H9 (cell line): Measurements from ENCODE around the gene PSMA4. TPM values are rescaled to one million over a fixed set of nuclear protein-coding genes. Genes with fewer than 3 reads are reported as not detected.

Experiments
- DNase-seq: peaks from one replicate; pipeline ENCODE4 v3.0.0-alpha.2; 2017
- H2AFZ ChIP-seq: one replicate; pipeline ENCODE4 v1.6.1; 2013; ENCODE audit warnings: mild to moderate bottlenecking, low read length, control low read depth, moderate library complexity
- H2AK5ac ChIP-seq: 2 replicates; pipeline ENCODE4 v1.6.1; 2013; ENCODE audit warnings: low read length, control low read depth, mixed read lengths; ENCODE audit not compliant: insufficient read length
- H2BK120ac ChIP-seq: one replicate; pipeline ENCODE4 v1.6.1; 2013; ENCODE audit warnings: low read depth, mild to moderate bottlenecking, low read length, control low read depth, inconsistent platforms; ENCODE audit not compliant: poor library complexity, severe bottlenecking
- H2BK12ac ChIP-seq: 2 replicates; pipeline ENCODE4 v1.6.1; 2013; ENCODE audit warnings: low read length, control low read depth, mixed read lengths, low read depth; ENCODE audit not compliant: insufficient read length
- H2BK15ac ChIP-seq: 2 replicates; pipeline ENCODE4 v1.6.1; 2013; ENCODE audit warnings: low read depth, low read length, control low read depth
- H2BK20ac ChIP-seq: one replicate; pipeline ENCODE4 v1.6.1; 2013; ENCODE audit warnings: low read depth, mild to moderate bottlenecking, low read length, control low read depth, inconsistent platforms; ENCODE audit not compliant: poor library complexity, severe bottlenecking
- H2BK5ac ChIP-seq: 2 replicates; pipeline ENCODE4 v1.6.1; 2013; ENCODE audit warnings: low read length, control low read depth, mixed read lengths; ENCODE audit not compliant: insufficient read length
- H3K14ac ChIP-seq: 2 replicates; pipeline ENCODE4 v1.6.1; 2013; ENCODE audit warnings: low read length, control low read depth; ENCODE audit not compliant: insufficient read depth
- H3K18ac ChIP-seq: 2 replicates; pipeline ENCODE4 v1.6.1; 2013; ENCODE audit warnings: low read depth, mild to moderate bottlenecking, mixed read lengths, low read length, control low read depth; ENCODE audit not compliant: insufficient read length
- H3K23ac ChIP-seq: 2 replicates; pipeline ENCODE4 v1.6.1; 2013; ENCODE audit warnings: low read length, control low read depth, mixed read lengths, low read depth; ENCODE audit not compliant: insufficient read length
- H3K23me2 ChIP-seq: 2 replicates; pipeline ENCODE4 v1.6.1; 2013; ENCODE audit warnings: low read depth, mild to moderate bottlenecking, mixed read lengths, low read length, control low read depth; ENCODE audit not compliant: insufficient read length, poor library complexity, severe bottlenecking
- H3K27ac ChIP-seq: 2 replicates; pipeline ENCODE4 v1.5.1; 2013; ENCODE audit warnings: low read length, control low read depth, mixed read lengths, low read depth; ENCODE audit not compliant: insufficient read length
- H3K27me3 ChIP-seq: 2 replicates; pipeline ENCODE4 v1.6.1; 2013; ENCODE audit warnings: low read length, control low read depth, inconsistent platforms; ENCODE audit not compliant: insufficient read depth
- H3K4ac ChIP-seq: 2 replicates; pipeline ENCODE4 v1.6.1; 2013; ENCODE audit warnings: low read depth, mild to moderate bottlenecking, control low read depth, inconsistent platforms, low read length, moderate library complexity
- H3K4me1 ChIP-seq: 2 replicates; pipeline ENCODE4 v1.6.1; 2013; ENCODE audit warnings: low read length, control low read depth, inconsistent platforms; ENCODE audit not compliant: insufficient read depth
- H3K4me2 ChIP-seq: 2 replicates; pipeline ENCODE4 v1.6.1; 2013; ENCODE audit warnings: low read length, control low read depth, mixed read lengths; ENCODE audit not compliant: insufficient read length, insufficient read depth
- H3K56ac ChIP-seq: 2 replicates; pipeline ENCODE4 v1.6.1; 2013; ENCODE audit warnings: low read depth, mild to moderate bottlenecking, mixed read lengths, low read length, control low read depth; ENCODE audit not compliant: insufficient read length
- H3K79me1 ChIP-seq: 2 replicates; pipeline ENCODE4 v1.6.1; 2013; ENCODE audit warnings: low read depth, mild to moderate bottlenecking, moderate library complexity, low read length, control low read depth, inconsistent platforms; ENCODE audit not compliant: insufficient read depth, poor library complexity, severe bottlenecking
- H3K79me2 ChIP-seq: 2 replicates; pipeline ENCODE4 v1.6.1; 2013; ENCODE audit warnings: low read length, control low read depth, inconsistent platforms; ENCODE audit not compliant: insufficient read depth
- H3K9ac ChIP-seq: 2 replicates; pipeline ENCODE4 v1.6.1; 2013; ENCODE audit warnings: low read length, control low read depth, mixed read lengths; ENCODE audit not compliant: insufficient read length; ENCODE audit errors: extremely low read depth
- H3K9me3 ChIP-seq: one replicate; pipeline ENCODE4 v1.6.1; 2013; ENCODE audit warnings: low read depth, low read length, inconsistent platforms; ENCODE audit not compliant: control insufficient read depth
- H3T11ph ChIP-seq: one replicate; pipeline ENCODE4 v1.6.1; 2013; ENCODE audit warnings: mild to moderate bottlenecking, low read length, control low read depth, inconsistent platforms
- H4K20me1 ChIP-seq: one replicate; pipeline ENCODE4 v1.6.1; 2013; ENCODE audit not compliant: control insufficient read depth, insufficient read length, insufficient read depth
- H4K5ac ChIP-seq: 2 replicates; pipeline ENCODE4 v1.6.1; 2013; ENCODE audit warnings: low read depth, mild to moderate bottlenecking, mixed read lengths, low read length, control low read depth; ENCODE audit not compliant: insufficient read length
- H4K8ac ChIP-seq: replicated peaks from 2 replicates; pipeline ENCODE4 v1.6.1; 2013; ENCODE audit warnings: low read length, control low read depth, mixed read lengths, low read depth; ENCODE audit not compliant: insufficient read length
- H4K91ac ChIP-seq: 2 replicates; pipeline ENCODE4 v1.6.1; 2013; ENCODE audit warnings: low read depth, mild to moderate bottlenecking, moderate library complexity, mixed read lengths, low read length, control low read depth; ENCODE audit not compliant: insufficient read length
- H3K27ac Mint-ChIP-seq, 3 experiments: 2 replicates in 2 of 3; 3 replicates in 1 of 3; pipeline ENCODE4 v1.8.0; 2020 to 2021; ENCODE audit warnings: mixed read lengths in 3 of 3, mild to moderate bottlenecking in 1 of 3, moderate library complexity in 1 of 3
- H3K27me3 Mint-ChIP-seq: 2 replicates; pipeline ENCODE4 v1.8.0; 2021; ENCODE audit warnings: low read depth, mild to moderate bottlenecking, moderate library complexity, mixed read lengths
- H3K36me3 Mint-ChIP-seq, 3 experiments: 2 replicates in 2 of 3; 3 replicates in 1 of 3; pipeline ENCODE4 v1.8.0; 2020 to 2021; ENCODE audit warnings: low read depth in 3 of 3, mixed read lengths in 3 of 3; ENCODE audit not compliant: insufficient read depth in 1 of 3
- H3K4me1 Mint-ChIP-seq, 2 experiments: 2 replicates each; pipeline ENCODE4 v1.8.0; 2020; ENCODE audit warnings: mixed read lengths in 2 of 2
- H3K4me3 Mint-ChIP-seq, 2 experiments: 2 replicates in 1 of 2; 3 replicates in 1 of 2; pipeline ENCODE4 v1.8.0; 2020 to 2021; ENCODE audit warnings: mild to moderate bottlenecking in 2 of 2, mixed read lengths in 2 of 2, moderate library complexity in 1 of 2
- H3K9me3 Mint-ChIP-seq, 2 experiments: 2 replicates in 1 of 2; 3 replicates in 1 of 2; pipeline ENCODE4 v1.8.0; 2020; ENCODE audit warnings: mild to moderate bottlenecking in 2 of 2, mixed read lengths in 2 of 2, moderate library complexity in 1 of 2
- WGBS: extraction: QIAGEN DNeasy Blood & Tissue Kit; methylation state at CpG from one replicate; pipeline ENCODE4 v1.1.7; 2013; ENCODE audit warnings: missing lambda C conversion rate, low lambda C conversion rate, mixed read lengths; ENCODE audit not compliant: insufficient read length; ENCODE audit errors: extremely low coverage; 5-methylcytosine and 5-hydroxymethylcytosine counted together
- total RNA-seq: library from RNA; stranded (reverse); gene quantifications from 2 replicates; pipeline ENCODE4 v1.2.1, GENCODE V29; 2021
- TF ChIP-seq, protein P1 (sequence below): fragments of 200-600 bp; sonication (generic); conservative IDR thresholded peaks from 3 replicates; pipeline ENCODE4 v1.8.0; 2021; ENCODE audit warnings: antibody characterized with exemption, mild to moderate bottlenecking

The PSMA4 gene
- total RNA-seq, 1 experiment from 2014 or later, result 333 TPM

DNA sequence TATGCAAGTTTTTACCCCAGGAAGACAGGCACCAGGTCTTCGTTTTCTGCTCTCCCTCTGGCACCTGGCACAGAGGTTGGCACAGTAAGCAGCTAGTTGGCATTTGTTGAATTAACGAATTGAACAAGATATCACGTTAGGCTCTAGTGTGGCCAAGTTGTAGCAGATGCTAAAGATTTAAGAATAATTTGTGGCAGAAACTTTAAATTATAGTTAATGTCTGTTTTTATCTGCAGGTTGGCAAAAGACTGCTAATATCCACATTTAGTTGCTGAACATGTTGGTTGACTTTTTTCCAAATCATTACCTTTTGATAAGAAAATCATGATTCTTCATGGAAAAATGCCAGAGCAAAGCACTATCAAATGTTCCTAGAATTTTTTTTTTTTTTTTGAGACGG lies 33.2 kb downstream of the PSMA4 start:
- Histone ChIP-seq H3K4me1 (no peaks in the 10 kb centered on the region), H3K23ac (no peak overlapping the region), H2AK5ac (no peak overlapping the region), H2BK5ac (no peak overlapping the region), H3K27me3 (no peaks in the 10 kb centered on the region), H4K91ac (no peak overlapping the region), H2AFZ (no peak overlapping the region), H3K4ac (no peak overlapping the region), H3K23me2 (no peaks in the 10 kb centered on the region), H3K9ac (no peak overlapping the region), H3K9me3 (no peaks in the 10 kb centered on the region), H2BK15ac (no peak overlapping the region), H3K18ac (no peak overlapping the region), H3K27ac (no peak overlapping the region), H3K79me2 (no peaks in the 10 kb centered on the region; the same call in 1 of the 2 replicates), H3K4me2 (no peak overlapping the region), H3K79me1 (peaks cover 7% of the 10 kb centered on the region), H2BK20ac (no peak overlapping the region), H3T11ph (no peak overlapping the region), H4K20me1 (no peaks in the 10 kb centered on the region), H4K5ac (no peak overlapping the region), H2BK12ac (no peak overlapping the region), H3K14ac (no peak overlapping the region), H2BK120ac (no peak overlapping the region), H4K8ac (no peak overlapping the region), H3K56ac (no peak overlapping the region)
- no peak for DNase-seq
- Mint-ChIP-seq H3K27me3 (no peaks in the 10 kb centered on the region), H3K4me1 (peaks cover 4 to 6% of the 10 kb centered on the region in 2 experiments; a peak in 3 of 4 replicates), H3K36me3 (no peaks in the 10 kb centered on the region), H3K27ac (no peak overlapping the region), H3K9me3 (no peaks in the 10 kb centered on the region), H3K4me3 (no peak overlapping the region)
- WGBS, result no CpG with 5 or more reads among the region's 4 CpGs
- TF ChIP-seq, protein P1, sequence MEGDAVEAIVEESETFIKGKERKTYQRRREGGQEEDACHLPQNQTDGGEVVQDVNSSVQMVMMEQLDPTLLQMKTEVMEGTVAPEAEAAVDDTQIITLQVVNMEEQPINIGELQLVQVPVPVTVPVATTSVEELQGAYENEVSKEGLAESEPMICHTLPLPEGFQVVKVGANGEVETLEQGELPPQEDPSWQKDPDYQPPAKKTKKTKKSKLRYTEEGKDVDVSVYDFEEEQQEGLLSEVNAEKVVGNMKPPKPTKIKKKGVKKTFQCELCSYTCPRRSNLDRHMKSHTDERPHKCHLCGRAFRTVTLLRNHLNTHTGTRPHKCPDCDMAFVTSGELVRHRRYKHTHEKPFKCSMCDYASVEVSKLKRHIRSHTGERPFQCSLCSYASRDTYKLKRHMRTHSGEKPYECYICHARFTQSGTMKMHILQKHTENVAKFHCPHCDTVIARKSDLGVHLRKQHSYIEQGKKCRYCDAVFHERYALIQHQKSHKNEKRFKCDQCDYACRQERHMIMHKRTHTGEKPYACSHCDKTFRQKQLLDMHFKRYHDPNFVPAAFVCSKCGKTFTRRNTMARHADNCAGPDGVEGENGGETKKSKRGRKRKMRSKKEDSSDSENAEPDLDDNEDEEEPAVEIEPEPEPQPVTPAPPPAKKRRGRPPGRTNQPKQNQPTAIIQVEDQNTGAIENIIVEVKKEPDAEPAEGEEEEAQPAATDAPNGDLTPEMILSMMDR, result no peak
